K562 (cell line): ENCODE data around the gene TAP2. TPM values are rescaled to one million over a fixed set of nuclear protein-coding genes. Genes with fewer than 3 reads are reported as not detected.

Experiments used
- ARID3B ChIP-seq: fragments of 250-450 bp; sonication (Bioruptor Pico); IDR thresholded peaks from 2 replicates; pipeline ENCODE4 v1.4.0; 2020; ENCODE audit warnings: borderline replicate concordance
- FOXP4 ChIP-seq: sonication (generic); formaldehyde crosslinking; IDR thresholded peaks from 2 replicates; pipeline ENCODE4 v1.8.0; 2022; ENCODE audit warnings: mild to moderate bottlenecking, missing genetic modification reagents, borderline replicate concordance
- HDAC1 ChIP-seq, 2 experiments: fragments of 450-650 bp; IDR thresholded peaks; 2 replicates each; pipeline ENCODE4 v1.6.1; 2016 to 2017; ENCODE audit warnings: inconsistent platforms in 1 of 2, mild to moderate bottlenecking in 1 of 2, moderate library complexity in 1 of 2
- NRF1 ChIP-seq, 2 experiments: fragments of 450-650 bp; IDR thresholded peaks in 1 of 2; conservative IDR thresholded peaks in 1 of 2; 2 replicates each; pipeline ENCODE4 v1.6.1; 2014; ENCODE audit warnings: mild to moderate bottlenecking in 2 of 2
- POU5F1 ChIP-seq: fragments of 150-350 bp; IDR thresholded peaks from 2 replicates; pipeline ENCODE4 v1.6.1; 2014; ENCODE audit warnings: borderline replicate concordance, low read length, low read depth, mild to moderate bottlenecking; ENCODE audit not compliant: partially characterized antibody
- RBM39 ChIP-seq: fragments of 200-400 bp; formaldehyde crosslinking; optimal IDR thresholded peaks from 2 replicates; pipeline ENCODE3; 2018; ENCODE audit warnings: low read depth, low read length
- RNF219 ChIP-seq: fragments of 250-450 bp; sonication (Bioruptor Pico); IDR thresholded peaks from 2 replicates; pipeline ENCODE4 v1.5.0; 2022; ENCODE audit warnings: mild to moderate bottlenecking
- TGIF2 ChIP-seq: sonication (generic); formaldehyde crosslinking; IDR thresholded peaks from 2 replicates; pipeline ENCODE4 v1.8.1; 2022; ENCODE audit warnings: mild to moderate bottlenecking, missing genetic modification reagents, moderate library complexity
- polyA plus RNA-seq, 8 experiments: library from polyadenylated mRNA; depleted of rRNA in 4 of 8; stranded (reverse) in 5 of 8; unstranded in 3 of 8; fragments of >200 nt; fragmentation: Nextera tagmentation in 2 of 8; fragmentation: Illumina TruSeq in 1 of 8; extraction: Ambion mirVana in 2 of 8; extraction: Trizol in 1 of 8; gene quantifications; 2 replicates each; pipeline versions ENCODE4 v1.2.1 to v1.2.3, GENCODE V29; 2011 to 2014; ENCODE audit warnings: inconsistent platforms in 1 of 8, missing spikeins in 1 of 8
- total RNA-seq, 7 experiments: library from RNA; depleted of rRNA in 6 of 7; stranded (reverse); fragments of >200 nt in 6 of 7; fragmentation: Illumina TruSeq in 2 of 7; extraction: Trizol in 2 of 7; gene quantifications; 2 replicates each; pipeline versions ENCODE4 v1.2.1 to v1.2.3, GENCODE V29; 2011 to 2021; ENCODE audit warnings: low replicate concordance in 1 of 7

The TAP2 gene
- total and polyA plus RNA-seq, 9 of the 15 experiments (the other 6 are each of a cell fraction or from before 2014, with no cell fraction given): 2.0 to 53.5 (median 19.6) TPM

- no peak for TF ChIP-seq POU5F1
- no peak for TF ChIP-seq RBM39
- no peak; a peak in 1 of 4 replicates for TF ChIP-seq NRF1 (conservative IDR thresholded peaks at IDR 0.05 in 1 of 2, IDR thresholded peaks at IDR 0.05 in 1 of 2)
- TF ChIP-seq ARID3B (CRISPR knock-in tag): 0 out of 2 replicates have a peak, but pooled peaks have one; percentile 47
- TF ChIP-seq TGIF2 (CRISPR knock-in tag): no peak
- no peak for TF ChIP-seq RNF219 (CRISPR knock-in tag)
- peak in 1 of 2 experiments; percentile 76; a peak in 2 of 4 replicates for TF ChIP-seq HDAC1 (IDR thresholded peaks at IDR 0.05)
- no peak for TF ChIP-seq FOXP4 (CRISPR knock-in tag)
Observed at GRCh38 chr6:32838114-32838958, at the start of gene TAP2 (continued).
